ENCODE results near the gene RPL13. TPM values are rescaled to one million over a fixed set of nuclear protein-coding genes. Genes with fewer than 3 reads are reported as not detected.

Gene RPL13
- total and polyA plus RNA-seq, 4 donors: 699 to 2,663 (median 1,571) TPM

- Histone ChIP-seq H3K4me1 (ENCODE audit: control insufficient read depth in 4 of 4, insufficient read depth in 4 of 4, low read length in 3 of 4) (no peaks in the 10 kb centered on the region), H3K27ac (ENCODE audit: low read depth in 1 of 2, low read length in 2 of 2) (no peak overlapping the region), H3K9ac (ENCODE audit: low read depth in 1 of 2, low read length in 2 of 2) (no peak overlapping the region), H3K36me3 (ENCODE audit: control insufficient read depth in 4 of 4, insufficient read depth in 3 of 4, low read depth in 1 of 4, low read length in 3 of 4) (no peaks in the 10 kb centered on the region), H3K27me3 (ENCODE audit: control insufficient read depth in 4 of 4, insufficient read depth in 4 of 4, low read length in 3 of 4) (no peaks in the 10 kb centered on the region), H3K4me3 (ENCODE audit: low read depth in 1 of 3, low read length in 3 of 3) (no peak overlapping the region), H3K9me3 (ENCODE audit: control insufficient read depth in 4 of 4, low read length in 3 of 4) (no peaks in the 10 kb centered on the region)
- no peak for DNase-seq (ENCODE audit: low spot score)
- TF ChIP-seq YY1 (IDR thresholded peaks at IDR 0.05) (no peak), EGR1 (IDR thresholded peaks at IDR 0.05; ENCODE audit: low read depth in 2 of 2) (no peak), HNF4G (IDR thresholded peaks at IDR 0.05) (no peak), NR2F2 (IDR thresholded peaks at IDR 0.05) (no peak), RAD21 (IDR thresholded peaks at IDR 0.05) (no peak), FOXA1 (IDR thresholded peaks at IDR 0.05) (no peak), REST (IDR thresholded peaks at IDR 0.05) (no peak), GABPA (IDR thresholded peaks at IDR 0.05 in 1 of 2, conservative IDR thresholded peaks at IDR 0.05 in 1 of 2) (no peak), JUND (IDR thresholded peaks at IDR 0.05) (no peak)
- WGBS: 95% methylated on average over 26 of the region's 26 CpGs
These were observed 28.1 kb downstream of the RPL13 start for GRCh38 chr16:89588413-89589109.

DNA sequence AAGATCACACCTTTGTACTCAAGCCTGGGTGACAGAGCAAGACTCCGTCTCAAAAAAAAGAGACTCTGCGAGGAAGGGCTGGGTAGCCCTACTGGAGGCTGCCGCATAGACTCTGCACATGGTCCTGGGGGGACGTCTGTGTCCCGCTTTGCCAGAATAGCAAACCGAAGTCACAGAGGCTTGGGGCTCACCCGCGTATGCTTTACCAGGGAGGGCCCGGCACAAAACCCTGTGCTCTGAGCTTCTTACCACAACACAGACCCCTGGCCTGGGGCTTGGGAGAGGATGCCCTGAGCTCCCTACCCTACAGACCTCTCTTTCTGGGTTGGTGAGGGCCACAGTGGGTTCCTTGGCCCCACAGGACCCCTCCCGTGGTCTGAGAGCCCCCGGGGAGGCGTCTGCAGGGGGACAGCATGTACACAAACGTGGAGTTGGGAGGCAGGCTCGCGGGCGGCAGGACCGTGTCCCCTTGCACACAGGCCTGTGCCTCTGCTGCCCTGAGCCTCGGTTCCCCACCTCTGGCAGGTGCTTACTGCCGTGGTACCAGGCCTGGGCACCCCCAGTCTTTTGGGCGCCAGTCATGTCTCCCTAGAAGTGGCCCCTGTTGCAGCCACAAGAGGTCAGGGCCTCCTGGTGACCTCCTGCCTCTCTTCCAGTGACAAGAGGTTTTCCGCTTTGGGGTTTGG lies 28.9 kb downstream of the RPL13 start:
- H3K36me3 ChIP-seq (ENCODE audit: control insufficient read depth in 4 of 4, insufficient read depth in 3 of 4, low read depth in 1 of 4, low read length in 3 of 4): no peaks in the 10 kb centered on the region
- H3K9ac ChIP-seq (ENCODE audit: low read depth in 1 of 2, low read length in 2 of 2): no peak overlapping the region
- no peak overlapping the region for H3K27ac ChIP-seq (ENCODE audit: low read depth in 1 of 2, low read length in 2 of 2)
- no peak for DNase-seq (ENCODE audit: low spot score)
- no peaks in the 10 kb centered on the region for H3K4me1 ChIP-seq (ENCODE audit: control insufficient read depth in 4 of 4, insufficient read depth in 4 of 4, low read length in 3 of 4)
- H3K9me3 ChIP-seq (ENCODE audit: control insufficient read depth in 4 of 4, low read length in 3 of 4): no peaks in the 10 kb centered on the region
- 95% methylated on average over 21 of the region's 21 CpGs for WGBS
- H3K4me3 ChIP-seq (ENCODE audit: low read depth in 1 of 3, low read length in 3 of 3): no peak overlapping the region
- H3K27me3 ChIP-seq (ENCODE audit: control insufficient read depth in 4 of 4, insufficient read depth in 4 of 4, low read length in 3 of 4): no peaks in the 10 kb centered on the region
- TF ChIP-seq, protein P1, sequence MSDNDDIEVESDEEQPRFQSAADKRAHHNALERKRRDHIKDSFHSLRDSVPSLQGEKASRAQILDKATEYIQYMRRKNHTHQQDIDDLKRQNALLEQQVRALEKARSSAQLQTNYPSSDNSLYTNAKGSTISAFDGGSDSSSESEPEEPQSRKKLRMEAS (IDR thresholded peaks at IDR 0.05): no peak
- TF ChIP-seq HNF4A (conservative IDR thresholded peaks at IDR 0.05): no peak
- TF ChIP-seq YY1 (IDR thresholded peaks at IDR 0.05): no peak
- no peak for TF ChIP-seq FOXA2 (IDR thresholded peaks at IDR 0.05)
- no peak for TF ChIP-seq ZBTB33 (IDR thresholded peaks at IDR 0.05)
- no peak for TF ChIP-seq FOXA1 (IDR thresholded peaks at IDR 0.05)
